Fibroblast of skin of back (primary cell): ENCODE results near the gene LDB3.
A peak's percentile ranks its signal among the peaks of the same experiment; 100 is the strongest.

Experiments used
- DNase-seq: peaks from one replicate; pipeline ENCODE4 v3.0.0-alpha.2; 2013

The LDB3 gene

DNA sequence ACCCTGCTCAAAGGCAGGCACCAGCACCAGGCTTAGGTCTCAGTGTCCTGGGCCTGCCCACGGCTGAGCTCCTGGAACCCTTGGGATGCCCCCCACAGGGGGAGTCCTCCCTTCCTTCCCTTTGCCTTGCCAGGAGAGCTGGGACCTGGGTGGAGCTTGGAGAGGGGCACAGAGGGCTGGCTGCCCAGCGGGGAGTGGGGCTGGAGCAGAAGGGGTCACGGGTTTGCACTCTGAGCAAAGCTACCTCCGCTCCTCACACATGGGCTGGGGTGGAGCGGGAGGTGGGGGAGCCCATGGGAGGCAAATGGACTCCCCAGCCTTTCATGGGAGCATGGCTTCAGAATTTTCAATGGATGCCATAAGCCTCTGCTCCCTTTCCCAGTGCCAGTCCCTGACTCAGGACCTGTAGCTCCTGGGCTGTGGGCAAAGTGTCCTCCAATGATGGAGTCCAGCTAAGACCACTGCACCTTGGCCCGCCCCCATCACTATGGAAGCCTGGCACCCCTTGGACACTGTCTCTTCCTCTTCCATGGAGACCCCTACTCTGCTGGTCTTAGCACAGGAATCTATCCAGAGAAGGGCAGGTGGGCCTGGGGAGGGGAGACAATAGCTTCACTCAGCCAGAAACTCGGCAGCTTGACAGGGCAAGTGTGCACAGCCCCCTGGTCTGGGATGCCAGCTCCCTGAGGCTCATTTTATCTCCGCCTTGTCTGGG is 39.9 kb downstream of the LDB3 start:
- DNase-seq, result no peak

DNA sequence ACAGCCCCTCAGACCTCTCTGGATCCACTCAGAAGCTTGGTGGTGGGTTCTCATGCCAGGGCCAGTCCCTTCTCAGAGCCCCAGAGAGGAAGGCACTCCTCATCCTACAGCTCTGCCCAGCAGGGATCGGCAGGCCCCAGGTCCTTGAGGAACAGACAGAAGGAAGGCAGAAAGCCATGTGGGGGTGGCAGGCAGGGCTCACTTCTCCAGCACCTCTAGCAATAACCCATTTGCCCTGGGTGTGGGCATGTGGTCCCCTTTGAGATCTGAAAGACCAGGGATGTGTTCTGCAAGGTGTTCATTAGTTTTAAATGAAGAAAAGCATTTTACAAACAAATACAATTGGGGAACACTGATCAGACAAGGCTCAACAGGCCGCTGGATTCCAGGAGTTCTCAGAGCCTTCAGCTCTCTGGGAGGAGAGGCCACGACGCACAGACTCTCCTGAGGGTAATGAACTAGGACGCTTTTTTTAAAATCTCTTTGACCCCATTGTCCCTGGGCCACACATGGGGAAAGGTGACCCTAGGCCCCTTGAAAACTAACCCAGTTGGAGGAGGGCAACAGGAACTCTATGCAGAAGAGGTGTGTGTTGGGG is 40.6 kb downstream of the LDB3 start:
- no peak for DNase-seq

DNA sequence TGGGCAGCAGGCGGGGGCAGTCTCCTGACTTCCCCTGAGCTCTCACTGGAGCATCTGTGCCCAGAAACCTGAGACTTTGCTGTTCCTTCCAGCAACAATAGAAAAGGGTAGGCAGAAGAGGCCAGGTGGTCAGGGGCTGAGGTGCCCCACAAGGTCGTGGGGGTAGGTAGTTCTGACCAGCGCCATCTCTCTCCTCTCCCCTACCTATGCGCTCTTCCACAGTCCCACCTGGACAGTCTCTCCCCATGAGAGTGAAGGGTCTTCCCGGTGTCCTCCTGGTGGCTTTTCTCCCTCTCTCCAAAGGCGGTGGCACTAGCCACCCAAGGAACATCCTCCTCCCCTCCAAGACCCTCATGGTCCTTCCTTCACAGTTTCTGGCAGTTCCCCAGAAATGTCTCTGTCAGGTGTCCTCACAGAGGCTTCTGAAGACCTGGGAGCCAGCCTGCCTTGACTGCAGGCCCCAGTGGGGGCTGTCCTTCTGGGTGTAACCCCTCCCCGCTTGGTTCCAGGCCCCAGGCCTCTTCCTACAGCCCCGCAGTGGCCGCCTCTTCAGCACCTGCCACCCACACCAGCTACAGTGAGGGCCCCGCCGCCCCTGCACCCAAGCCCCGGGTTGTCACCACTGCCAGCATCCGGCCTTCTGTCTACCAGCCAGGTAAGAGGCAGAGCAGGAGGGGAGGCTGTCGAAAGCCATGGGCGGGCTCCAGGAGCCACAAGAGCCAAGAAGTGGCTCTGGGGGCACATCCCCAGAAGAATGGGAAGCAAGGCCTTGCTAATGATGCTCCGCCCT is 41.3 kb downstream of the LDB3 start:
- no peak for DNase-seq

DNA sequence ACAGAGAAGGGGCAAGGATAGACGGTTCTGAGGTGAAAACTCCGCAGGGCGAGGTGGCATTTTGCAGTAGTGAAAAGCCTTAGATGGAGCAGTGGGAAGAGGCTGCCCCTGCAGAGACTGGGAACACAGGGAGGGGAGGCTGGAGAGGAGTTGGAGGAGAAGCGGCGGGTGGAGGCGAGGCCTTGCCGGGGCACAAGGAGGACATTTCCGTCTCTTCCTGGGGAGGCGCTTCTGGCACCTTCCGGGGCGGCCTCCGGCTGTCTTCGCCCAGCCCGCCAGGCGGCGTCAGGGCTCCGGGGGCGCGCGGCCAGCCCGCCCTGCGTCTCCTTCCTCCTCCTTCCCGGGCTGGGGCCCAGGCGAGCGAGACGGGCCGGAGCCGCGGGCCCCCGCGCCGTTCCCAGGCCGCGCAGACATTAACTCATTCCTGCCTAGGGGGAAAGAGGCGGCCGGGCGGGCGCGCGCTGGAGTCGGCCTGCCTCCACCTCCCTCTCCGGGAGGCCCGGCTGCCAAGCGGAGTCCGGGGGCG is 42.7 kb downstream of the LDB3 start:
- peak; percentile 90 for DNase-seq

DNA sequence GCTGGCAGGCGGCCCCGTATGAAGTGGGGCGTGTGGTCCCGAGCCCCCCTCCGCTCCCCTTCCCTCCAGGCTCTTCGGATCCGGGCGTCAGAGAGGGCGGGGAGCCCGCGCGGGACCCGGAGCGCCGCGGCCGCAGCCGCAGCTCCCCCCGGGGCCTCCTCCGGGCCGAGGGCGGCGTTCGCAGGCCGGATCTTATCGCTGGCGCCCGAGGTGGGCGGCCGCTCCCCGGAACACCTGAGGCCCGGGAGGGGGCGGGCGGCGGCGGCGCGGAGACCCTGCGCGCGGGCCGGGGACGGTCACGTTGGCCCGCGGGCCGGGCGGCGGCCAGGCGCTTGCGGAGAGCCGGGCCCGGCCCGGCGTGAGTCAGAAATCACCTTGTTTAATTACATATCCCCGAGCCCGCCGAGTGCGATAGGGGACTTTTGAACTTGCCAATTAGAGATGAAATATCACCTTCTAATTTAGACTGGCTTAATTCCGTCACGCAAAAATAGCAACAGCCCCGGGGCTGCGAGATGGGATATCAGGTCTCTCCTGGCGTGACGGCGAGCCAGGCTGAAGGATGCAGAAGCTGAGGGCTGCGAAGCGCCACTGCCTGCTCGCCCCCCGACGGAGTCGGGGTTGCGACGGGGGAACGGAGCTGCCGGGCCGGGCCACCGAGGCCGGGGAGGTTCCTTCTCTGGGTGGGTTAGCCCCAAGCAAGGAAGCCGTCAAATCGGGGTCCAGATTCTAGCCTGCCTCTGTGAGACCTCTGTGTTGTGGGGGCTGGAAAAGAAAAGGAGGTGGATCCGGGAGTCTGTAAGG is 43.4 kb downstream of the LDB3 start:
- DNase-seq, result peak; percentile 46

DNA sequence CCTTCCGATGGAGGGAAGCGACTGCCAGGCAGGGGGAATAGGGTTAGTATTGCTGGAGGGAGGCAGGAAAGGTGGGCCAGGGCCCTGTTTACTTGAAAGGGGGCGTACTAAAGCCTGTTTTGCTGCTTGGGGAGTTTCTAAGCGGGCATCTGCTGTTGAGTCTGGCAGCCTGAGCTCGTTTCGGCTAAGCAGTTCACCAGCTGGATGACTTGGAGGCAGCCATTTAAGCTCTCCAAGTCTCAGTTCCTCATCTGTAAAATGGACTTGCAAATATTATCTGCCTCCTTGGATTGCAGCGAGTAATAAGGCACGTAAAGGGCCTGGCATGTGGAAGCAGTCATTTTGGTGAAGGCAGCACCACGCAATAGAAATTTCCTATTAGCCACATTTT is 44.0 kb downstream of the LDB3 start:
- DNase-seq, result no peak

DNA sequence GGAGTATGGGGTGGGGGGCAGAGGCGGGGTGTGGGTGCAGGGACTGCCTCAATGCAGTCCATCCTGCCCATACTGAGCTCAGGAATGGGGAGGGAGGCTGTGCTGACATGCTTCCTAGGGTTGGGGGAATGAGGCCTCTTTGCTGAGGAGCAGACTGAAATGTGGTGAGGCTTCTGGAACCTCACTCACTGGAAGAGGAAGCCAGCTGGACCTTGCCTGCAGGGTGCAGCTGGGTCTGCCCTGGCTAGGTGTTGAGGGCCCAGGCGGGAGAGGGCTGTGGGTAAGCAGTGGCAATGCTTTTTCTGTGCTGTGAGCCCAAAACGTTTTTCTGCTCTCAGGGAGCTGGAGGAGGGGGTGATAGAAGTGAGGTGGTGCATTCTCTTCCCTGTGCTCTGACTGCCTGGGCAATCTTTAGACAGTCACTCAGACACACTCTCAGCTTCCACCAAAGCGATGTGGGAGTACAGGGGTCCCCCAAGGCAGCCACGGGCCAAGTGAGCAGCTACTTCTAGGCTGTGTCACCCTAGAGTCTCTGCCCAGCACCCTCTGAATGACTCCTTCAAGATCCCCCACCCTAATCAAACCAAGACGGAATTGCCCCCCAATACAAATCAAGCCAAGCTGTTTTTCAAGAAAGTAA is 47.0 kb downstream of the LDB3 start:
- no peak for DNase-seq

DNA sequence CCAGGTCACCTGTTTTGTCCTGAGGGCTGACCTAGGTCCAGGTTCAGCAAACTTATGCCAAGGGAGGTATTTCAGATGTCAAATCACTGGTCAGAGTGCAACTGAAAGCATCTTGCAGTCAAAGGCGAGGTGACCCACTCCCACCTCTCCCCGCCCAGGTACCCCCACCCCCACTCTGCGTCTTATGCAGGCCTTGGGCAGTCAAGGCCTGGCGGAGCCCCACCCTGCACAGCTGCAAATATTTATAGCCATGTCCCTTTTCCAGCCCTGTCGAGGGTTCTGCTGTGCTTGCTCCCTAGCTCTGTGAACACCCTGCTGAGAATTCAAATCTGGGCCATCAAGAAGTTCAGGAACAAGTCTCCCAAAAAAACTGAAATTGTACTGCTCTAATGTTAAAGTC is 47.5 kb downstream of the LDB3 start:
- DNase-seq, result no peak

DNA sequence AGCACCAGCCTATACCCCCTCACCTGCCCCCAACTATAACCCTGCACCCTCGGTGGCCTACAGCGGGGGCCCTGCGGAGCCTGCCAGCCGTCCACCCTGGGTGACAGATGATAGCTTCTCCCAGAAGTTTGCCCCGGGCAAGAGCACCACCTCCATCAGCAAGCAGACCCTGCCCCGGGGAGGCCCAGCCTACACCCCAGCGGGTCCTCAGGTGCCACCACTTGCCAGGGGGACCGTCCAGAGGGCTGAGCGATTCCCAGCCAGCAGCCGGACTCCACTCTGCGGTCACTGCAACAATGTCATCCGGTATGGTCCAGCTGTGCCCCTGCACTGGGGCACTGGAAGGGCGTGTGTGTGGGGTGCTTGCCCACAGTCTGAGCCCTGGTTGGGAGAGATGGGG is 48.2 kb downstream of the LDB3 start:
- DNase-seq, result no peak

DNA sequence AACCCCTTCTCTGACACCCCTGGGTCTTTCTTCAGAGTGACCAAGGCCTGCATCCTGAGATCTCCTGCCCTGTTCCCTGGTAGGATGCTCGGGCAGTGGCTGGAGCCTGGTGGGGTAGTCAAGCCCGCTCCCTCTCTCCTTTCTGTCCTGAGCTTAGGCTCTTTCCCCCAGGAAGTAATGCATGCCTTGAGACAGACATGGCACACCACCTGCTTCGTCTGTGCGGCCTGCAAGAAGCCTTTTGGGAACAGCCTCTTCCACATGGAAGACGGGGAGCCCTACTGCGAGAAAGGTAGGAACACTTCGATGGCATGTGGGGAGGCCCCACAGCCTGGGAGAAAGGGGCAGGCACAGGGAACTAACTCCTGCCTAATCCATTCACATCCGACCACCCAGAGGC is 50.2 kb downstream of the LDB3 start:
- no peak for DNase-seq

DNA sequence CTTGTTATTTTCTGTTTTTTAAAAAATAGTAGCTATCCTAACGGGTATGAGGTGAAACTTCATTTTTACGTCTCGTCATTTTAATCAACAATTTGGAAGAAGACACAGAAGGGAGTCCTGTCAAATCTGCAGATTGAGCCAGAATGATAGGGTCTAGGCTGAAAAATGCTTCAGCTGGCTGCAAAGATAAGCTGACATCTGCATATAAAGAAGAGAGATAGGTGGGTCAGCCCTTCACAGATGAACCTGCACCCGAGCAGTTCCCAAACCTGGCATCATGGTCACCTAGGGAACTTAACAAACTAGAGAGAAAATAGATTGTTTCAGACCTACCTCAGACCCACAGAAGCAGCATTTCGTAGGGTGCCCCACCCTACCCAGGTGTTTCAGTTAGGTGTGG is 52.9 kb downstream of the LDB3 start:
- DNase-seq, result no peak

DNA sequence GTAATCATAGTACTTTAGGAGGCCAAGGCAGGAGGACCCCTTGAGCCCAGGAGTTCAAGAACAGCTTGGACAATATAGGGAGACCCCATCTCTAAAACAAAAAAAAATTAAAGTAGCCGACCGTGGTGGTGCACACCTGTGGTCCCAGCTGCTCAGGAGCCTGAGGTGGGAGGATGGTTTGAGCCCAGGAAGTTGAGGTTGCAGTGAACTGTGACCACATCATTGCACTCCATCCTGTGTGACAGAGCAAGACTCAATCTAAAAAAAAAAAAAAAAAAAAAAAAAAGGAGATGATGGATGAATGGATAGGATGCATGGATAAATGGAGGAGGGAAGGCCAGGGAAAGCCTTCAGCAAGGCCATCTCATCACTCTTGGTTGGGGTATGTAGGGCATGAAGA is 54.7 kb downstream of the LDB3 start:
- DNase-seq, result no peak

DNA sequence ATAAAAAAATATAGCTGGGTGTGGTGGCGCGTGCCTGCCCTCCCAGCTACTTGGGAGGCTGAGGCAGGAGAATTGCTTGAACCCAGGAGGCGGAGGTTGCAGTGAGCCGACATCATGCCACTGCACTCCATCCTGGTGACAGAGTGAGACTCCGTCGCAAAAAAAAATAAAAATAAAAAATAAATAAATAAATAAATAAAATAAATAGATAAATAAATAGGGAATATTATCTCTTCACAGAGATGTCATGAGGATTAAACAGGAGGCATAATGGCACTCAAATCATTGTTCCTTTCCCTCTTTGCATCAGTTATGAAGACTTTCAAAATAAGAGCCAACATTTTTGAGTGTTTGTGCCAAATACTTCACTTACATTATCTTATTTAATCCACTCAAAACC is 56.1 kb downstream of the LDB3 start:
- DNase-seq, result no peak

DNA sequence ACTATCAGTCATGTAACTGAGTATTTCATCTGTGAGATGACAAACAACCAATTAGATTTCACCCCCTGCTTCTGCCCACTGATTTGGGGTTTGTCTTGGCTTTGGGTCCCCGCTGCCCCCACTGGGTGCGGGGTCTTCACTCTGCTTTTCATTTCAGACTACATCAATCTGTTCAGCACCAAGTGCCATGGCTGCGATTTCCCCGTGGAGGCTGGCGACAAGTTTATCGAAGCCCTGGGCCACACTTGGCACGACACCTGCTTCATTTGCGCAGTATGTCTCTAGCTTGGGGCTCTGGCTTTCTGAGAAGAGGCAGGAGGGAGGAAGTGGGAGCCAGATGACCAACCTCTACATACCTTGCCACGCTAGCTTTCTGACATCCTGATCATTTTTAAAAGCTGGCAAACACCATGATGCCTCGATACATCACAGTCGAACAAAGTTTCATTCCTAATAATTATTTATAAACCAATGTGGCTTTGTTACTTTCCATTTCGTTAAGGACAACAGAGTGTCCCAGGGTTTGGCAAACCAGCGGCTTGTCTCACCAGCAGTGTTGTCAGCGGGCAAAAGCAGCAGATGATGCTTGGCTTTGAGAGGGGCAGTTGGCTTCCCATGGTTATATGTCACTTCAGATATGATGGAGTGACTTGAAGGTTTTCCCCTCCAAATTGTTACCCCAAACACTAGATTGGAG is 57.8 kb downstream of the LDB3 start:
- DNase-seq, result no peak

DNA sequence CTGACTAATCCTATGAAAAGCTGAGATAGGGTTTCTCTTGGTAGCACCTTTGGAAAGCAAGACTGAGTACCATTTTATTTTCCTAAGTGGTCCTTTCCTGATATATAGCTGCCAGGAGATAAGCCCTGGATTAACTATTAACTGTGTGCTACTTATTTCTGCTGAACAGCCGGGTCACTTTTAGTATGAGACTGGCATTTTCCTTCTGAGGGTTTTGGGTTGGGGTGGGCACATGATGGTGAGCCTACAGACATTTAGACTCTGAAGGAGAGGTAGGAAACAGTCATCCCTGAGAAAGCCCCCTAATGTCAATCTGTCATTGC is 58.3 kb downstream of the LDB3 start:
- no peak for DNase-seq

DNA sequence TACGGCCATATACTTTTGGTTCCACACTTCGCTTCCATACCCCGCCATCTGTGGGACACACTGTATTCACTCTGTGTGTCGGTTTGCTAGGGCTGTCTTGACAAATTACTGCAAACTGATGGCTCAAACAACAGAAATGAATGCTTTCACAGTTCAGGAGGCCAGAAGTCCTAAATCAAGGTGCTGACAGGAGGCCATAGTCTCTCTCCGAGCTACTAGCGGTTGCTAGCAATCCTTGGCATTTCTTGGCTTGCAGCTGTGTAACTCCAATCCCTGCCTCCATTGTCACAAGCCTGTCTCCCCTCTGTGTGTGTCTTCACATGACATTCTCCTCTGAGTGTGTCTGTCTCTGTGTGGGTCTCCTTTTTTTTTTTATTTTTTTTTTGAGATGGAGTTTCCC is 59.2 kb downstream of the LDB3 start:
- DNase-seq, result no peak

DNA sequence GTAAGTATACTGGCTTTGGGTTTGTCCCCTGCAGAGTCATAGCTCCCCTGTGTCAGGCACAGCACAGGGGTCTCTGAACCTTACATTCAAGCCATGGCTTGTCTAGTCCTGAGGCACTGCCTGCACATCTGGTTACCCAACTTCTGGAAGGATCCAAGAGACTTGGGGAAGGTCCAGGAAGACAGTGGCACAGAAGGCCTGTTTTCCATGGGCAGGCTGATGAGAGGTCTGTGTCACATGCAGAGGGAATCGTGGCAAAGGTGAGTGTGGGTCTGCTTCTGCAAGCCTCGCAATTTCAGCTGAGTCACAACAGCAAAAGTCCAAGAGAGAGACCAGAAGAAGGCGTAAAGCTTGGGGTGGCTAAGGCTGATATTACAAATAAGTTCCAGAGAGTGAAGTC is 59.7 kb downstream of the LDB3 start:
- DNase-seq, result no peak

DNA sequence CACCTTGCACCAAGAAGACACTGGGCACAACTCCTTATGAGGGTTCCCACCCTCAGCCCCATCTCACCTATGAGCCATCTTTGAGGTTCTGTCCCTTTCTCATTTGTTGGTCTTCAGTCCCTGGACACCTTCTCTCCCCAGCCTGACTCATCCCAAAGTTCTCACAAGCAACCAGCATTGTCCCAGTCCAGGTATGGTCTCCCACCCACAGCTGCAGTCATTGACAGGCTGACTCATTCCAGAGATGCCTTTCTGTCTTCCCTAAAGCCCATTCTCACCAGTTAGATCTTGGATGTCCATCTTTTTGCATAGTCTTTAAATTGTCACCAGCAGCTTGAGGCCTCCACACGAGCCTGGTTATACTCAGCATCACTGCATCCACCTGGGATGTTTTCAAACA is 61.4 kb downstream of the LDB3 start:
- DNase-seq, result no peak

DNA sequence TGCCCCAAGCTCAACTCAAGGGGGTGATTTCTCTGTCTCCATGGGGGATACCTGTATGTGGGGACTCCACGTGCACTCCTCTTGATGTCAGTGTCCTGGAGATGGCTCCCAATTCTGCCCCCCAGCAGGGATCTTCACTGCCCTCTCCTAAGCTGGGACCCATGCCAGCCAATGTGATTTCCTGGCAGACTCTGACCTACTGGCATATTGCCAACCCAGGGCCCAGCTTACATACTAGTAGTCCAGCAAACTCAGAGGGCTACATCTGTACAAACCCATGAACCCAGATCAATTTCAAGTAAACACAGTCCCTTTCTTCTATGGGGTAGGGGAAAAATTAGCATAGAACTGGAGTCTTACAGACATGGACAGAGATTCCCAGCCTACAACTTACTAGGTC is 61.9 kb downstream of the LDB3 start:
- no peak for DNase-seq

DNA sequence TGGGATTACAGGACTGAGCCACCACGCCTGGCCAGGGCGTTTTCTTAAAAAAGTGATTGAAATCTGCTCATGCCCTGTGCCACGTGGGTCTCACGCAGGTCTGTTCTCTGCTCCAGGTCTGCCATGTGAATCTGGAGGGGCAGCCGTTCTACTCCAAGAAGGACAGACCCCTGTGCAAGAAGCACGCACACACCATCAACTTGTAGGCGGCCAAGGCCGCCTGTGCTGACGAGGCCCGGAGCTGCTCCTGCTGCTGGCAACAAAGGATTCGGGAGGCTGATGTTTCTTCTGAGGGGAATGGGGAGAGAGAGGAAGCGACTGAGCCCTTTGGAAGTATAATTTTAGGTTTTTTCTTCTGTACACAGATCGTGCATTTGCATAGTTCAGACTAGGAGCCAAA is 64.5 kb downstream of the LDB3 start:
- DNase-seq, result no peak

DNA sequence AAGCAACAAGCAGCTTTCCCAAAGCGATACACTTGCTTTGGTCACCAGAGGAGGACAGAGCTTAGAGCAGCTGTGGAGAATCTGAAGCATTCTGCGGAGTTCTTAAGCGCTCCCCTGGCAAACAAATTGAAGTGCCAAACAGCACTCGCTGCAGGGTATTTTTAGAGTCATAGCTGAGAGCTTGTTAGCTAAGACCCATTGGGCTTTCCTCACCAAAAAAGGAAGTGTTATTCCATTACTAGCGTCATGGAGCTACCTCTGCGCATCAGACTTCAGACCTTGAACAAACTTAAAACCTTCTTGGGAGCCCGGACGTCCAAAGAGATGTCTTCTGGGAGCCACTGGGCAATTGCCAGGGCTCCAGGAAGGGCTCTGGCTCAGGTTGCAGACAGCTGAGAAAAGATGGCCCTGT is 65.0 kb downstream of the LDB3 start:
- DNase-seq, result no peak
